K562 (cell line): Measurements from ENCODE around the gene LRP10. TPM values are rescaled to one million over a fixed set of nuclear protein-coding genes. Genes with fewer than 3 reads are reported as not detected.
A peak's percentile ranks its signal among the peaks of the same experiment; 100 is the strongest.

Experiments used
- ARID1B ChIP-seq: fragments of 450-650 bp; IDR thresholded peaks from 2 replicates; pipeline ENCODE4 v1.6.1; 2016; ENCODE audit warnings: antibody characterized with exemption, mild to moderate bottlenecking, inconsistent platforms
- CBFB ChIP-seq: sonication (generic); formaldehyde crosslinking; IDR thresholded peaks from 2 replicates; pipeline ENCODE4 v1.4.0; 2020; ENCODE audit warnings: mild to moderate bottlenecking, missing genetic modification reagents
- CCAR2 ChIP-seq: fragments of 200-400 bp; formaldehyde crosslinking; IDR thresholded peaks from 2 replicates; pipeline ENCODE4 v1.6.1; 2017; ENCODE audit warnings: mild to moderate bottlenecking, low read depth, low read length
- DDX20 ChIP-seq: fragments of 450-650 bp; IDR thresholded peaks from 2 replicates; pipeline ENCODE4 v1.6.1; 2016; ENCODE audit warnings: missing genetic modification characterization, low read depth, mild to moderate bottlenecking, missing compliant biosample characterization, moderate library complexity
- ELF1 ChIP-seq: fragments of 200-800 bp; sonication (Bioruptor generic); IDR thresholded peaks from 2 replicates; pipeline ENCODE4 v1.6.1; 2016; ENCODE audit warnings: missing genetic modification characterization, missing compliant biosample characterization
- ETV1 ChIP-seq: fragments of 450-650 bp; conservative IDR thresholded peaks from 2 replicates; pipeline ENCODE4 v1.6.1; 2016; ENCODE audit warnings: missing genetic modification characterization, control low read depth, low read depth, missing compliant biosample characterization
- HCFC1 ChIP-seq: IDR thresholded peaks from 2 replicates; pipeline ENCODE4 v1.6.1; 2012; ENCODE audit warnings: low read depth, low read length, improper control_type of control experiment
- HOXB6 ChIP-seq: fragments of 250-450 bp; sonication (Bioruptor Pico); IDR thresholded peaks from 2 replicates; pipeline ENCODE4 v1.5.1; 2022; ENCODE audit warnings: mild to moderate bottlenecking, borderline replicate concordance
- IRF2 ChIP-seq: sonication (generic); formaldehyde crosslinking; IDR thresholded peaks from 2 replicates; pipeline ENCODE4 v1.8.1; 2022; ENCODE audit warnings: mild to moderate bottlenecking, missing genetic modification reagents
- POLR2G ChIP-seq: fragments of 200-400 bp; formaldehyde crosslinking; IDR thresholded peaks from 2 replicates; pipeline ENCODE4 v1.6.1; 2017; ENCODE audit warnings: low read depth, mild to moderate bottlenecking, antibody characterized with exemption, low read length, moderate library complexity
- SIX5 ChIP-seq, 2 experiments: IDR thresholded peaks; 2 replicates each; pipeline ENCODE4 v1.6.1; 2011; ENCODE audit warnings: low read length in 2 of 2, borderline replicate concordance in 1 of 2, low read depth in 1 of 2, mild to moderate bottlenecking in 1 of 2, moderate library complexity in 1 of 2; ENCODE audit not compliant: insufficient read depth in 1 of 2
- TAF1 ChIP-seq: IDR thresholded peaks from 2 replicates; pipeline ENCODE4 v1.6.1; 2011; ENCODE audit warnings: mild to moderate bottlenecking, low read length, moderate library complexity; ENCODE audit not compliant: insufficient read depth, control insufficient read depth, severe bottlenecking; ENCODE audit errors: extremely low read depth
- TAF7 ChIP-seq: fragments of 450-650 bp; IDR thresholded peaks from 2 replicates; pipeline ENCODE4 v1.6.1; 2016; ENCODE audit warnings: missing genetic modification characterization, missing compliant biosample characterization
- TRIM24 ChIP-seq, 2 experiments: fragments of 450-650 bp; IDR thresholded peaks; 2 replicates each; pipeline ENCODE4 v1.6.1; 2016
- ZNF12 ChIP-seq: sonication (generic); formaldehyde crosslinking; IDR thresholded peaks from 2 replicates; pipeline ENCODE4 v1.4.0; 2020; ENCODE audit warnings: mild to moderate bottlenecking, missing genetic modification reagents
- ZNF354B ChIP-seq: fragments of 250-450 bp; sonication (Bioruptor Pico); IDR thresholded peaks from 2 replicates; pipeline ENCODE4 v1.4.0; 2020
- ZNF644 ChIP-seq: fragments of 200-800 bp; sonication (Bioruptor generic); IDR thresholded peaks from 2 replicates; pipeline ENCODE4 v1.6.1; 2016; ENCODE audit warnings: low read depth, missing genetic modification characterization, missing compliant biosample characterization
- ZSCAN29 ChIP-seq: fragments of 450-650 bp; IDR thresholded peaks from 2 replicates; pipeline ENCODE4 v1.6.1; 2017
- polyA plus RNA-seq, 8 experiments: library from polyadenylated mRNA; depleted of rRNA in 4 of 8; stranded (reverse) in 5 of 8; unstranded in 3 of 8; fragments of >200 nt; fragmentation: Nextera tagmentation in 2 of 8; fragmentation: Illumina TruSeq in 1 of 8; extraction: Ambion mirVana in 2 of 8; extraction: Trizol in 1 of 8; gene quantifications; 2 replicates each; pipeline versions ENCODE4 v1.2.1 to v1.2.3, GENCODE V29; 2011 to 2014; ENCODE audit warnings: inconsistent platforms in 1 of 8, missing spikeins in 1 of 8
- total RNA-seq, 7 experiments: library from RNA; depleted of rRNA in 6 of 7; stranded (reverse); fragments of >200 nt in 6 of 7; fragmentation: Illumina TruSeq in 2 of 7; extraction: Trizol in 2 of 7; gene quantifications; 2 replicates each; pipeline versions ENCODE4 v1.2.1 to v1.2.3, GENCODE V29; 2011 to 2021; ENCODE audit warnings: low replicate concordance in 1 of 7
- TF ChIP-seq, protein P1 (sequence below): IDR thresholded peaks from 2 replicates; pipeline ENCODE4 v1.6.1; 2014; ENCODE audit warnings: antibody characterized with exemption
- TF ChIP-seq, protein P2 (sequence below): sonication (generic); formaldehyde crosslinking; IDR thresholded peaks from 2 replicates; pipeline ENCODE4 v1.8.0; 2022; ENCODE audit warnings: mild to moderate bottlenecking, missing genetic modification reagents
- TF ChIP-seq, protein P3 (sequence below), 2 experiments: fragments of 450-650 bp; IDR thresholded peaks; 2 replicates each; pipeline ENCODE4 v1.6.1; 2016
- TF ChIP-seq, protein P4 (sequence below): sonication (generic); formaldehyde crosslinking; IDR thresholded peaks from 2 replicates; pipeline ENCODE4 v1.8.0; 2022; ENCODE audit warnings: mild to moderate bottlenecking, low read depth, missing genetic modification reagents
- TF ChIP-seq, protein P5 (sequence below): fragments of 450-650 bp; IDR thresholded peaks from 2 replicates; pipeline ENCODE4 v1.6.1; 2016

The LRP10 gene
- total and polyA plus RNA-seq, 9 of the 15 experiments (the other 6 are each of a cell fraction or from before 2014, with no cell fraction given): 1.3 to 45.5 (median 10.9) TPM

DNA sequence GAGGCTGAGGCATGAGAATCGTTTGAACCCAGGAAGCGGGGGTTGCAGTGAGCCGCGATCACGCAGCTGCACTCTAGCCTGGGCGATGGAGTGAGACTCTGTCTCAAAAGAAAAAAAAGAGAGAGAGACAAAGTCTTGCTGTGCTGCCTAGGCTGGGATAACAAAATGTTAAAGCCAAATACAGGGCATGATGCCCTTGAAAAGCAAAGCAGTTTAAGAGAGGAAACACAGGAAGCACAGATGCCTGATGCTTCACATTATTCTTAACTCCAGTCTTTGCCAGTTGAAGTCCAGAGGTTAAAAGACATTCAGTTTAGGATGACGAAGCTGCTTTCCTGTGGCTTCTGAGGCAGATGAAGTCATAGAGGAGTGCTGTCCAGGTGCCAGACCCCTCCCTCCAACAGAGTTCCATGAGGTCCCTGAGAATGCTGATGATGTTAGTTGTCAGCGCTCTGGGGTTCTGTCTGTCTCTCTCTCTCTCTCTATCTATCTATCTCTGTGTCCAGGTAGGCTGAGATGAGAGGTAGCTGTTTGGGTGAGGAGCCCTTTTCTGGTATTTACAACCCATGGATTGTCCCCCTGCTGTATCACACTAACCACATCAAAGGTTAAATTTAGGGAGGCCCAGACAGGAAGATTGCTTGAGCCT is 46.7 kb upstream of the LRP10 start (continued):
- TF ChIP-seq ZNF12 (CRISPR knock-in tag): no peak
- TF ChIP-seq POLR2G: no peak
- TF ChIP-seq ZNF354B (CRISPR knock-in tag): no peak
- peak; percentile 30; the same call in 1 of the 2 replicates for TF ChIP-seq ETV1 (tag)
- TF ChIP-seq TAF1: no peak
- TF ChIP-seq HOXB6 (CRISPR knock-in tag): no peak
- no peak for TF ChIP-seq SIX5 (IDR thresholded peaks at IDR 0.05; ENCODE audit: borderline replicate concordance in 1 of 2, insufficient read depth in 1 of 2, low read depth in 1 of 2, low read length in 2 of 2)
- TF ChIP-seq ZSCAN29: no peak
- TF ChIP-seq, protein P1, sequence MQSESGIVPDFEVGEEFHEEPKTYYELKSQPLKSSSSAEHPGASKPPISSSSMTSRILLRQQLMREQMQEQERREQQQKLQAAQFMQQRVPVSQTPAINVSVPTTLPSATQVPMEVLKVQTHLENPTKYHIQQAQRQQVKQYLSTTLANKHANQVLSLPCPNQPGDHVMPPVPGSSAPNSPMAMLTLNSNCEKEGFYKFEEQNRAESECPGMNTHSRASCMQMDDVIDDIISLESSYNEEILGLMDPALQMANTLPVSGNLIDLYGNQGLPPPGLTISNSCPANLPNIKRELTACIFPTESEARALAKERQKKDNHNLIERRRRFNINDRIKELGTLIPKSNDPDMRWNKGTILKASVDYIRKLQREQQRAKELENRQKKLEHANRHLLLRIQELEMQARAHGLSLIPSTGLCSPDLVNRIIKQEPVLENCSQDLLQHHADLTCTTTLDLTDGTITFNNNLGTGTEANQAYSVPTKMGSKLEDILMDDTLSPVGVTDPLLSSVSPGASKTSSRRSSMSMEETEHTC: no peak
- TF ChIP-seq HCFC1: no peak
- peak; percentile 61 for TF ChIP-seq ARID1B
- no peak for TF ChIP-seq TAF7 (tag)
- TF ChIP-seq, protein P2, sequence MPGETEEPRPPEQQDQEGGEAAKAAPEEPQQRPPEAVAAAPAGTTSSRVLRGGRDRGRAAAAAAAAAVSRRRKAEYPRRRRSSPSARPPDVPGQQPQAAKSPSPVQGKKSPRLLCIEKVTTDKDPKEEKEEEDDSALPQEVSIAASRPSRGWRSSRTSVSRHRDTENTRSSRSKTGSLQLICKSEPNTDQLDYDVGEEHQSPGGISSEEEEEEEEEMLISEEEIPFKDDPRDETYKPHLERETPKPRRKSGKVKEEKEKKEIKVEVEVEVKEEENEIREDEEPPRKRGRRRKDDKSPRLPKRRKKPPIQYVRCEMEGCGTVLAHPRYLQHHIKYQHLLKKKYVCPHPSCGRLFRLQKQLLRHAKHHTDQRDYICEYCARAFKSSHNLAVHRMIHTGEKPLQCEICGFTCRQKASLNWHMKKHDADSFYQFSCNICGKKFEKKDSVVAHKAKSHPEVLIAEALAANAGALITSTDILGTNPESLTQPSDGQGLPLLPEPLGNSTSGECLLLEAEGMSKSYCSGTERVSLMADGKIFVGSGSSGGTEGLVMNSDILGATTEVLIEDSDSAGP: no peak
- TF ChIP-seq, protein P3, sequence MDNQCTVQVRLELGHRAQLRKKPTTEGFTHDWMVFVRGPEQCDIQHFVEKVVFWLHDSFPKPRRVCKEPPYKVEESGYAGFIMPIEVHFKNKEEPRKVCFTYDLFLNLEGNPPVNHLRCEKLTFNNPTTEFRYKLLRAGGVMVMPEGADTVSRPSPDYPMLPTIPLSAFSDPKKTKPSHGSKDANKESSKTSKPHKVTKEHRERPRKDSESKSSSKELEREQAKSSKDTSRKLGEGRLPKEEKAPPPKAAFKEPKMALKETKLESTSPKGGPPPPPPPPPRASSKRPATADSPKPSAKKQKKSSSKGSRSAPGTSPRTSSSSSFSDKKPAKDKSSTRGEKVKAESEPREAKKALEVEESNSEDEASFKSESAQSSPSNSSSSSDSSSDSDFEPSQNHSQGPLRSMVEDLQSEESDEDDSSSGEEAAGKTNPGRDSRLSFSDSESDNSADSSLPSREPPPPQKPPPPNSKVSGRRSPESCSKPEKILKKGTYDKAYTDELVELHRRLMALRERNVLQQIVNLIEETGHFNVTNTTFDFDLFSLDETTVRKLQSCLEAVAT (IDR thresholded peaks at IDR 0.05): peak in 1 of 2 experiments; percentile 55; a peak in 1 of 4 replicates
- no peak for TF ChIP-seq TRIM24 (IDR thresholded peaks at IDR 0.05)
- TF ChIP-seq CCAR2: no peak
- TF ChIP-seq DDX20: no peak
- TF ChIP-seq CBFB (CRISPR knock-in tag): no peak
- TF ChIP-seq IRF2 (CRISPR knock-in tag): no peak
- TF ChIP-seq ELF1 (tag): no peak
- TF ChIP-seq, protein P4, sequence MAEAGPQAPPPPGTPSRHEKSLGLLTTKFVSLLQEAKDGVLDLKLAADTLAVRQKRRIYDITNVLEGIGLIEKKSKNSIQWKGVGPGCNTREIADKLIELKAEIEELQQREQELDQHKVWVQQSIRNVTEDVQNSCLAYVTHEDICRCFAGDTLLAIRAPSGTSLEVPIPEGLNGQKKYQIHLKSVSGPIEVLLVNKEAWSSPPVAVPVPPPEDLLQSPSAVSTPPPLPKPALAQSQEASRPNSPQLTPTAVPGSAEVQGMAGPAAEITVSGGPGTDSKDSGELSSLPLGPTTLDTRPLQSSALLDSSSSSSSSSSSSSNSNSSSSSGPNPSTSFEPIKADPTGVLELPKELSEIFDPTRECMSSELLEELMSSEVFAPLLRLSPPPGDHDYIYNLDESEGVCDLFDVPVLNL (CRISPR knock-in tag): no peak
- TF ChIP-seq, protein P5, sequence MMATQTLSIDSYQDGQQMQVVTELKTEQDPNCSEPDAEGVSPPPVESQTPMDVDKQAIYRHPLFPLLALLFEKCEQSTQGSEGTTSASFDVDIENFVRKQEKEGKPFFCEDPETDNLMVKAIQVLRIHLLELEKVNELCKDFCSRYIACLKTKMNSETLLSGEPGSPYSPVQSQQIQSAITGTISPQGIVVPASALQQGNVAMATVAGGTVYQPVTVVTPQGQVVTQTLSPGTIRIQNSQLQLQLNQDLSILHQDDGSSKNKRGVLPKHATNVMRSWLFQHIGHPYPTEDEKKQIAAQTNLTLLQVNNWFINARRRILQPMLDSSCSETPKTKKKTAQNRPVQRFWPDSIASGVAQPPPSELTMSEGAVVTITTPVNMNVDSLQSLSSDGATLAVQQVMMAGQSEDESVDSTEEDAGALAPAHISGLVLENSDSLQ: peak; percentile 53
- no peak for TF ChIP-seq ZNF644 (tag)
